ENCODE data around the gene AHCY.

AHCY gene

DNA sequence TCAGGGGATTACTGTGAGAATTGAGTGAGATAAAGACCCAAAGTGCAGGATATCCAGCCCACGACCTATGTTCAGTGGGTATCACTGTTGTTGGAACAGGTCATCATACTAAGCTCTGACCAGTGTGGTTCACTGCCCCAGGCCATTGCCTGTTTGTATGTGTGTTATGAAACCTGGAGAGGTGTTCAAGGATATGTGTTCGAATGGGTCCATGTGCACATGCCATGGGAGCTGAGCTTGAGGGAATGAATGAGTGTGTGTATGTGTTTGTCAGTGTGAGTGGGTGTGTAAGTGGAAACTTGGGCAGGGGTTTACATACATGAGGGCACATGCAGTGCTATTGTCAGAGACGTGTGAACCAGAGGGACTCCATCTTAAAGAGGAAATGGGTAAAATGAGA lies 17.7 kb upstream of the AHCY start:
- no peak for DNase-seq (ENCODE audit: low read depth in 2 of 2)
- H3K4me3 ChIP-seq (replicated peaks in 1 of 2; ENCODE audit: low read depth in 2 of 2, low read length in 2 of 2) = no peak overlapping the region
- TF ChIP-seq CTCF (IDR thresholded peaks at IDR 0.05; ENCODE audit: low read depth, low read length) = no peak

- no peak overlapping the region for H3K4me3 ChIP-seq (replicated peaks in 1 of 2; ENCODE audit: low read depth in 2 of 2, low read length in 2 of 2)
- TF ChIP-seq CTCF (IDR thresholded peaks at IDR 0.05; ENCODE audit: low read depth, low read length) = no peak
- no peak for DNase-seq (ENCODE audit: low read depth in 2 of 2)
These were observed 15.7 kb upstream of the AHCY start for GRCh38 chr20:34318609-34319443.

DNA sequence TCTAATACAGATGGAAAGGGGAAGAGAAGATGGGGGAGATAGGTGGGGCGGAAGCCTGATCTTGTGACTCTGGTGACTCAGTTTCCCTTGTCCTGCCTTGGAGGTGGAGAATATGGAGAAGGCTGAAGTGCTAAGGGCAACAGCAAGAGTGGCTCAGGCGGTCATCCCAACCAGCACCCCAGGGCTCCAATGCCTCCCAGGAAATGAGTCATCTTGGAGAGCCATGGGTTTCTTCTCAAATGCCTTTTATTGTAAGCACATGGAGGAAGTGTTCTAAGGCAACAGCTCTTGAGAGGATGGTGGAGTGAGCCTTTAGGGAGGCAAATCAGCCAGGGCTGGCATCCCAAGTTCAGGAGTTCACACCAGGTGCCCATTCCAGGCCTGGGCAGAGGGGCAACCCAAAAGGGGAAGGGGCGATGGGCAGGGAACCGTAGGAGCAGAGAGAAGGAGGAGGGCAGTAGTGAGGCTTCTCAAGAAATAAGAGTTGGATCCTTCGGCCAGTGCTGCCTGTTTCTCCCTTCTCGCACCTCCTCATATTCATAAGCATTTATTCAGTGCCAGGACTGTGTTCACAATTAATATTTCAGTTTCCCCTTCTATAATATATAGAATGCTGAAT lies 13.2 kb upstream of the AHCY start:
- H3K4me3 ChIP-seq (replicated peaks in 1 of 2; ENCODE audit: low read depth in 2 of 2, low read length in 2 of 2) = no peak overlapping the region
- peak in 1 of 2 donors; percentile 69 for DNase-seq (ENCODE audit: low read depth in 2 of 2)
- no peak for TF ChIP-seq CTCF (IDR thresholded peaks at IDR 0.05; ENCODE audit: low read depth, low read length)

GRCh38 chr20:34315236-34315635 lies 12.1 kb upstream of the AHCY start:
- DNase-seq (ENCODE audit: low read depth in 2 of 2) = no peak
- no peak for TF ChIP-seq CTCF (IDR thresholded peaks at IDR 0.05; ENCODE audit: low read depth, low read length)
- H3K4me3 ChIP-seq (replicated peaks in 1 of 2; ENCODE audit: low read depth in 2 of 2, low read length in 2 of 2) = no peak overlapping the region

DNA sequence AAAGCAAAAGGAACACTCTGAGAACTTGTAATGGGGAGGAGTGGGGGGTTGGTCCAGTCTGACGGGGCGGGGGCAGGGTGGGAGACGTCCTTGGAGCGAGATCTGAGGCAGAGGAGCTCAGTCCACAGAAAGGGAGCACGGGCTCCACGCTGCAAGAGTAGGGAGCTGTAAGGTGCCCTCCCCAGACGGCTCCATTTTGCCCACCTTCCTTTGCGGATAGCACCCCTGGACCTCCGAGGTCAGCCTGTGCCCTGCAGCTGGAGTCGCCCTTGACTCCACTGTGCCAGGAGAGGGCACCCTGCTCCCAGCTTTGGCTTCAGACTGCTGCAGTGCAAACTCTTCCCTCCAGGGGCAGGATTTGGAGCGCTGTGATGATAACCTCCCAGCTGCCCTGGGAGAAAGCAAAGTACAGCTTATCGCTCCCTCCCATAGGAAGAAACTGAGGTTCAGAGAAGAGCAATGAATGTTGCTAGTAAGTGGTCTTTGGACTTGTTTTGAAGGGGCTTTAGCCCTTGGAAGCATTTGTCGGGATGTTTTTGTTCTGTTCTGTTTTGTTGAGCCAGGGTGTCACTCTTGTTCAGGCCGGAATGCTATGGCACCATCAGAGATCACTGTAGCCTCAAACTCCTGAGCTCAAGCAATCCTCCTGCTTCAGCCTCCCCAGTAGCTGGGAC lies 9.5 kb upstream of the AHCY start:
- DNase-seq (ENCODE audit: low read depth in 2 of 2) = peak; percentile 88 to 89
- H3K4me3 ChIP-seq (replicated peaks in 1 of 2; ENCODE audit: low read depth in 2 of 2, low read length in 2 of 2) = peak overlapping the region; percentile 26 to 34
- TF ChIP-seq CTCF (IDR thresholded peaks at IDR 0.05; ENCODE audit: low read depth, low read length) = peak; percentile 100

DNA sequence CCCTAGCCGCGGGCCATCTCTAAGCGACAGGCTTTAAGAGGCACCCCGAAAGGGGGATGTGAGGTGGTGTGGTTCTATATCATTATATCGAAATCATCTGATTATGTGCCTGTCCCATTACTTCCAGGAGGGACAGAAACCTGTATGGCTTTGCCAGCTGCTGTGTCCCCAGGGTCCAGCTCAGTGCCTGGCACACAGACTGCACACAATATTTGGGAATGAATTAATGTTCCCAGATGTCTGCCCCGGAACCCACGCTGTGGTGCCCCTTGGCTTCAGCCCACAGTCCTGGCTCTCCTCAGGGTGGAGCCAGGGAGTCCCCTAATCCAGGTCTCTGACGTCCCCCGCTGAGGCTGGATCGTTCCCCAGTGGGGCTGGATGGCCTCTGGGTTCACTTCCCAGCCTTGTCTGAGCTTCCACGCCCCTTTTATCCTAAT lies 8.9 kb upstream of the AHCY start:
- DNase-seq (ENCODE audit: low read depth in 2 of 2) = no peak
- TF ChIP-seq CTCF (IDR thresholded peaks at IDR 0.05; ENCODE audit: low read depth, low read length) = no peak
- peak overlapping the region in 1 of 2 donors; percentile 34 for H3K4me3 ChIP-seq (replicated peaks in 1 of 2; ENCODE audit: low read depth in 2 of 2, low read length in 2 of 2)
